Measurements from ENCODE around the gene ZNF362.

ZNF362 gene

DNA sequence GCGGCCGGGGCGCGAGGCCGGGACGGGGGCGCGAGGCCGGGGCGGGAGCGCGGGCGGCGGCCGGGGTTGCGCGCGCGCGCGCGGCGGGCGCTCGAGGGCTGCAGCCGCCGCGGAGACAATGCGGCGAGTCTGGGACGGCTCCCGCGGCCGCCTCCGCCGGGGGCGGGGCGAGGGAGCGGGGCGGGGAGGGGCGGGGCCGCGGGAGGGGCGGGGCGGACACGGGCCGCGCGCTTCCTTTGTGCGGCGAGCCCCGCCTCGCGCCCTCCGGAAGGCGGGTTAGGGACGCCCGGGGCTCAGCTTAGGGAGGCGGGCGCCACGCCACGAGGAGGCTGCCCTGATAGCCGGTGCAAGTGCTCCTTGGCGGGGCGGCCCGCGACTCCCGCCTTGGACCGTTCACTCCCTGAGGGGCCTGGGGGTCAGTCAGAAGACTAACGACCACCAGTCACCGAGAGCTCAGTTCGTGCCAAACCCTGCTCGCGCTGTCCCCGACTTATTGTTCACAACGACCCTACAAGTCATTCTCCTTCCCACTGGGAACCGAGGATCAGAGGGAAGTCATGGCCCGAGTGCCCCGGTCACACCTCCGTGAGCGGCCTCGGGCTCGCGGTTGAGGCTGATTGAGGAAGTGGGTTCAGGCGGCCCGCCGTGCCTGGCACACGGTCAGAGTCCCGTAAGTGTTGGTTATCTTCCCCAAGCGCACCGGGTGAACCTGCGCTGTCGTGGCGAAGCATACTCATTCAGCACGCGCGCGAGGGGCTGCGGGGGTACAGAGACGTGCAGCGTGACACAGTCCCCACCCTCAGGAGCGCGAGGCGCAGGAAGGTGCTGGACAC is 93.7 kb downstream of the ZNF362 start:
- peak overlapping the region; percentile 87 for H3K4me3 ChIP-seq (ENCODE audit: low read depth, low read length)
- TF ChIP-seq, protein P1, sequence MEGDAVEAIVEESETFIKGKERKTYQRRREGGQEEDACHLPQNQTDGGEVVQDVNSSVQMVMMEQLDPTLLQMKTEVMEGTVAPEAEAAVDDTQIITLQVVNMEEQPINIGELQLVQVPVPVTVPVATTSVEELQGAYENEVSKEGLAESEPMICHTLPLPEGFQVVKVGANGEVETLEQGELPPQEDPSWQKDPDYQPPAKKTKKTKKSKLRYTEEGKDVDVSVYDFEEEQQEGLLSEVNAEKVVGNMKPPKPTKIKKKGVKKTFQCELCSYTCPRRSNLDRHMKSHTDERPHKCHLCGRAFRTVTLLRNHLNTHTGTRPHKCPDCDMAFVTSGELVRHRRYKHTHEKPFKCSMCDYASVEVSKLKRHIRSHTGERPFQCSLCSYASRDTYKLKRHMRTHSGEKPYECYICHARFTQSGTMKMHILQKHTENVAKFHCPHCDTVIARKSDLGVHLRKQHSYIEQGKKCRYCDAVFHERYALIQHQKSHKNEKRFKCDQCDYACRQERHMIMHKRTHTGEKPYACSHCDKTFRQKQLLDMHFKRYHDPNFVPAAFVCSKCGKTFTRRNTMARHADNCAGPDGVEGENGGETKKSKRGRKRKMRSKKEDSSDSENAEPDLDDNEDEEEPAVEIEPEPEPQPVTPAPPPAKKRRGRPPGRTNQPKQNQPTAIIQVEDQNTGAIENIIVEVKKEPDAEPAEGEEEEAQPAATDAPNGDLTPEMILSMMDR (IDR thresholded peaks at IDR 0.05; ENCODE audit: low read depth, low read length): no peak

Data from WI38 (cell line).